BJ (cell line): ENCODE measurements around the gene AHDC1. TPM values are rescaled to one million over a fixed set of nuclear protein-coding genes. Genes with fewer than 3 reads are reported as not detected.

Experiments used
- CTCF ChIA-PET: fragments of 350-600 bp; formaldehyde crosslinking; extraction: SDS; loops from one replicate; lab custom pipeline; 2021; ENCODE audit warnings: antibody characterized with exemption, inconsistent platforms; lab: Yijun Ruan, JAX
- POLR2A ChIA-PET: fragments of 300-600 bp; sonication (Branson Sonifier 250); formaldehyde crosslinking; extraction: SDS; loops from one replicate; lab custom pipeline; 2021; ENCODE audit warnings: antibody characterized with exemption; lab: Charles Lee
- DNase-seq: peaks from one replicate; pipeline ENCODE4 v3.0.0-alpha.2; 2011; ENCODE audit warnings: low read depth
- H3K27me3 ChIP-seq: 2 replicates; pipeline ENCODE4 v1.6.0; 2011; ENCODE audit warnings: low read length; ENCODE audit not compliant: control insufficient read depth, insufficient read depth
- H3K36me3 ChIP-seq: 2 replicates; pipeline ENCODE4 v1.5.1; 2011; ENCODE audit warnings: low read length; ENCODE audit not compliant: control insufficient read depth, insufficient read depth
- H3K4me3 ChIP-seq: 2 replicates; pipeline ENCODE4 v1.5.1; 2011; ENCODE audit warnings: low read depth, mild to moderate bottlenecking, control low read depth, low read length
- CTCF ChIP-seq: IDR thresholded peaks from 2 replicates; pipeline ENCODE4 v1.5.1; 2011; ENCODE audit warnings: low read depth, mild to moderate bottlenecking, control low read depth, inconsistent platforms, low read length, moderate library complexity; ENCODE audit not compliant: insufficient read depth
- polyA plus RNA-seq: library from polyadenylated mRNA; depleted of rRNA; stranded (reverse); fragments of >200 nt; gene quantifications from 2 replicates; pipeline ENCODE4 v1.2.3, GENCODE V29; 2011

Gene AHDC1
- polyA plus RNA-seq, 1 experiment: 4.1 TPM

GRCh38 chr1:27515626-27516025 is 88.3 kb downstream of the AHDC1 start:
- no peak for DNase-seq
- no peak for TF ChIP-seq CTCF
- Histone ChIP-seq H3K36me3 (no peaks in the 10 kb centered on the region), H3K27me3 (no peaks in the 10 kb centered on the region), H3K4me3 (no peak overlapping the region)
- CTCF ChIA-PET: interaction anchor here (0.6 to 2.2 kb wide), 4 partner anchors 10 to 92 kb away, joined by 3 to 10 read pairs (median 4); no protein-coding TSS in a partner anchor
- POLR2A ChIA-PET: no interaction called here

GRCh38 chr1:27513958-27514357 is 90.0 kb downstream of the AHDC1 start:
- Histone ChIP-seq H3K4me3 (no peak overlapping the region), H3K36me3 (no peaks in the 10 kb centered on the region), H3K27me3 (no peaks in the 10 kb centered on the region)
- ChIA-PET POLR2A (no interaction called here), CTCF (interaction anchor here (1.1 kb wide), 1 partner anchor 16 kb away, joined by 3 read pairs; no protein-coding TSS in a partner anchor)
- no peak for DNase-seq
- no peak for TF ChIP-seq CTCF

- no peak for TF ChIP-seq CTCF
- Histone ChIP-seq H3K4me3 (no peak overlapping the region), H3K36me3 (no peaks in the 10 kb centered on the region), H3K27me3 (no peaks in the 10 kb centered on the region)
- DNase-seq: no peak
- ChIA-PET CTCF (interaction anchor here (1.1 kb wide), 1 partner anchor 16 kb away, joined by 3 read pairs; no protein-coding TSS in a partner anchor), POLR2A (no interaction called here)
Observed at GRCh38 chr1:27513528-27513927, 90.4 kb downstream of the AHDC1 start.

GRCh38 chr1:27509127-27510080 is 94.5 kb downstream of the AHDC1 start:
- ChIA-PET POLR2A (no interaction called here), CTCF (no interaction called here)
- DNase-seq: no peak
- H3K27me3 ChIP-seq: no peaks in the 10 kb centered on the region
- H3K36me3 ChIP-seq: no peaks in the 10 kb centered on the region
- no peak overlapping the region for H3K4me3 ChIP-seq
- TF ChIP-seq CTCF: no peak

- H3K36me3 ChIP-seq: no peaks in the 10 kb centered on the region
- TF ChIP-seq CTCF: no peak
- no peak for DNase-seq
- no peaks in the 10 kb centered on the region for H3K27me3 ChIP-seq
- POLR2A ChIA-PET: no interaction called here
- H3K4me3 ChIP-seq: no peak overlapping the region
- CTCF ChIA-PET: interaction anchor here (0.7 kb wide), 1 partner anchor 48 kb away, joined by 3 read pairs; no protein-coding TSS in a partner anchor
Observed at GRCh38 chr1:27507960-27508665, 95.8 kb downstream of the AHDC1 start.
